ENCODE results near the gene TELO2.
A peak's percentile ranks its signal among the peaks of the same experiment; 100 is the strongest.

The TELO2 gene

DNA sequence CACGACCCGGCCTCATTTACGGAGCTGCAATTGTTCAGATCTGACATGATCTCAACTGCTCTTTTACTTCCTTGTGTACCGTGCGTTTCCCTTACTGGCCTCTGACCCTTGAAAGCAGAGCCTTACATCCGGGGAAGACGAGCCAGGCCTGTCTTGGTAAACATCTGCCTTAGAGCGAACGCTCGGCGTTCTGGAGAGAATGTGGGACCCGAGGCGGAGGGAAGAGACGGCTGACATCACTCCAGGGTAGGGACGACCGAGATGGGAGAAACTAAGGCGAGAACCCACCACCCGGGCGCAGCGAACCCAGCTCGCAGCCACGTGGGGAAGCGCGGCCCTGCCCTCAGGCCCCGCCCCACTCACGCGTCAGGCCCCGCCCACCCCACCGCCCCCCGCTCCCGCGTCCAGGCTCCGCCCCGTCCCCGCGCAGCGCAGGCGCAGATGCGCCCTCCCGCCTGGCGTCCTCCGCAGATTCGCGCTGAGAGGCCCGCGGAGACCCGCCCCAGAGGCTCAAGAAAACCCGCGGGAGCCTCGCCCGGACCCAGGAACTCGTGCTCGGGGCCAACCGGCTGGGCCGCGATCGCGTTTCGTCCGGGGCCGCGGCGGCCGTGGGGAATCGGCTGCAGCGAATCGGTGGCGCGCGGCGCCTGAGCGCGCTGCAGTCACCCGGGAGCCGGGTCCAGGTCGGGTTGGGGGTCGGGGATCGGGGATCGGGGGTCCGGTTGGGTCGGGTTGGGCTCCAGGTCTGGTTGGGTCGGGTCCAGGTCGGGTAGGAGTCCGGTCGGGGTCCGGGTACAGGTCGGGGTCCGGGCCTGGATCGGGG lies at the start of gene TELO2:
TSS of gene TELO2 (plus strand) at position 438 of the 823 bp plus-strand sequence. CDS start 922 bp downstream, outside the sequence.
- no peak for DNase-seq (ENCODE audit: low read depth)
- H3K4me3 ChIP-seq (ENCODE audit: low read length), result peak within 1 kb of the TSS; percentile 75
- TF ChIP-seq, protein P1, sequence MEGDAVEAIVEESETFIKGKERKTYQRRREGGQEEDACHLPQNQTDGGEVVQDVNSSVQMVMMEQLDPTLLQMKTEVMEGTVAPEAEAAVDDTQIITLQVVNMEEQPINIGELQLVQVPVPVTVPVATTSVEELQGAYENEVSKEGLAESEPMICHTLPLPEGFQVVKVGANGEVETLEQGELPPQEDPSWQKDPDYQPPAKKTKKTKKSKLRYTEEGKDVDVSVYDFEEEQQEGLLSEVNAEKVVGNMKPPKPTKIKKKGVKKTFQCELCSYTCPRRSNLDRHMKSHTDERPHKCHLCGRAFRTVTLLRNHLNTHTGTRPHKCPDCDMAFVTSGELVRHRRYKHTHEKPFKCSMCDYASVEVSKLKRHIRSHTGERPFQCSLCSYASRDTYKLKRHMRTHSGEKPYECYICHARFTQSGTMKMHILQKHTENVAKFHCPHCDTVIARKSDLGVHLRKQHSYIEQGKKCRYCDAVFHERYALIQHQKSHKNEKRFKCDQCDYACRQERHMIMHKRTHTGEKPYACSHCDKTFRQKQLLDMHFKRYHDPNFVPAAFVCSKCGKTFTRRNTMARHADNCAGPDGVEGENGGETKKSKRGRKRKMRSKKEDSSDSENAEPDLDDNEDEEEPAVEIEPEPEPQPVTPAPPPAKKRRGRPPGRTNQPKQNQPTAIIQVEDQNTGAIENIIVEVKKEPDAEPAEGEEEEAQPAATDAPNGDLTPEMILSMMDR (conservative IDR thresholded peaks at IDR 0.05; ENCODE audit: low read depth, low read length), result no peak

DNA sequence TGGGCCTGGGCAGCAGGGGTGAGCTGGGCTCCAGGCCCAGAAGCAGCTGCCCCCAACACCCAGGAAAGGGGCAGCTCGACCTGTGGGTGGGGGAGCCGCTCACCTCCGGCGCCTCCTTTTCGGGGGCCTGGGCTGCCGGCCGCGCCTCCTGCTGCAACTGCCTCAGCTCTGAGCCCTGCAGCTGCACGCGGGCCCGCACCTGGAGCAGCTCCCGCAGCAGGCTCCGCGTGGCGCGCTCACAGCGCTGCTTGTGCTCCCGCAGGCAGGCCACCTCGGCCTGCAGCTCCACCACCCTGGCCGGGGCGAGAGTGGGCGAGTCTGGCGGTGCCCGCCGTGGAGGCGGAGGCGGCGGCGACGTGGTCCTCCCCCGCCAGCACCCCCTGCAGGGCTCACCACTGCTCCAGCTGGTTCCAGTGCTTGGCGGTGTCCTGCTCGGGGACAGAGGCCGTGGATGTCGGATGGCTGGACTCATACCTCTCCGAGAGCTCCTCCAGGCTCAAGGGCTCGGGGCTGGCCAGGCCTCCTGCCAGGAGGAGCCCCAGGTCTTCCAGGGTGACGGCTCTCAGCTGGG lies 49.7 kb upstream of the TELO2 start:
- TF ChIP-seq, protein P1 (conservative IDR thresholded peaks at IDR 0.05; ENCODE audit: low read depth, low read length), result no peak
- DNase-seq (ENCODE audit: low read depth), result no peak
- H3K4me3 ChIP-seq (ENCODE audit: low read length), result no peak overlapping the region

DNA sequence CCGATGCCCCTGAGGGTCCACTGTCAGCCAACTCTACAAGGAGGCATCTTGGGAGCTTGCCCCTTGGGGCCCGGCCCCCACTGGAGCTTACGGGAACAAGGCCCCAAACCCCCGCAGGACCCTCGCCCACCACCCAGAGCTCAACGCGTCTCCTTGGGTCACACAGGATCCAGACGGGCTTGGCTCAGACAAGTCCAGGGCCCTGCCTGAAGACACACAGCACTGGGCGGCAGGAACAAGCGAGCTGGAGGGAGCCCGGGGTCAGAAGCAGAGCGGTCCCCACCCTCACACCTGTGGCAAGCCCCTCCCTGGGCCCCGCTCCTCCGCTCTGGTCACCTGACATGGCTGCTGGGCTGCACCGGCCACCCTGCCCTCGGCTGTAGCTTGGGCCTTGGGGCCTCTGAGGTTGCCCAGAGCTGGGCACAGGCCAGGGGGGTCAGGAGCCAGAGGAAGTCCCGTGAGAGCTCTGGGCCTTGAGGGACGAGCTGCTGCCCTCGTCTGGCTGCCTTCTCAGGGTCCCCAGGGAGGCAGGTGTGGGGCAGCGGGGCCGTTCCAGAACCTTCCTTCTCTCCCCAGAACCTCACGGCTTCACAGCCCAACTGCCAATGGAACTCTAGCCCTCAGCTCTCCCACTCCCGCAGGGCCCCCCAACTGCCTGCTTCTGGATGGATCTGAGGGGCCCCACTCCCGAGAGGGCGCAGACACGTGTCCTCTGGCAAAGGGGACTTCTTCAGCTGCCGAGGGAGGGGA lies 49.0 kb upstream of the TELO2 start, which contains the start of gene CCDC154:
TSS of gene CCDC154 (minus strand) at position 577 of the 750 bp plus-strand sequence. CDS start at position 343, 234 bp downstream.
- no peak for DNase-seq (ENCODE audit: low read depth)
- no peak within 1 kb of the TSS for H3K4me3 ChIP-seq (ENCODE audit: low read length)
- TF ChIP-seq, protein P1 (conservative IDR thresholded peaks at IDR 0.05; ENCODE audit: low read depth, low read length), result no peak

DNA sequence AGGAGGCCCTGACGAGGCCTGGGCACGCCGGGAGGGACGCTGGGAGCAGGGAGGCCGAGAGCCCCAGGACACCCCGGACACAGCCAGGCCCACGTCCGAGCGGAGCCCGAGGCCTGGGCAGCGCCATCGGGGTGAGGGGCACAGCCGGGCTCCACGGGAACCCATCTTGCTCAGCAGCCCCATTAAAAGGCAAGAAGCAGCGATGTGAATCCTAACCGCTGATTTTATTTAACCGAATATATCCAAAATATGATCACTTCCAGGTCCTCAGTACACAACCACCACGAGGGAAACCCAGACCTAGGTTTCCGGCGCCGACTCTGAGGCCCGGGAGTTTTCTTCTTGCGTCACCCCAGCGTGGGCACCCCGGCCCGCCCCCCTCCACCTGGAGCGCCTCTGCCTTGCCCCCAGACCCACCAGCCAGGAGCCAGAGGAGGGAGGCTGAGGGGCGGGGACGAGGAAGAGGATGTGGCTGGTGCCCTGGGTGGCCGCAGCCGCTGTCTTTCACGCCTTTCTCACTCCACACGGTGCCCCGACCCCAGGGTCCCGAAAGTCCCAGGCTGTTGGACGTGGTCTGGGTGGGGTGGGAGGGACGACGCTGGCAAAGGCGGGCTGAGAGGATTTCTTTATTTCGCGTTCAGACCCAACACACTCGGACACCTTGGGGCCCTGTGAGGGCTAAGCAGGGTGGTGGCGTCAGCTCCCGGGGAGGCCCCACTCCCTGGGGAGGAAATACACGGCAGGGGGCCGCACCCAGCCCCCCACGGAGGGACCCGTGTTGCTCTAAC lies 48.2 kb upstream of the TELO2 start:
- no peak for DNase-seq (ENCODE audit: low read depth)
- TF ChIP-seq, protein P1 (conservative IDR thresholded peaks at IDR 0.05; ENCODE audit: low read depth, low read length), result no peak
- no peak overlapping the region for H3K4me3 ChIP-seq (ENCODE audit: low read length)

DNA sequence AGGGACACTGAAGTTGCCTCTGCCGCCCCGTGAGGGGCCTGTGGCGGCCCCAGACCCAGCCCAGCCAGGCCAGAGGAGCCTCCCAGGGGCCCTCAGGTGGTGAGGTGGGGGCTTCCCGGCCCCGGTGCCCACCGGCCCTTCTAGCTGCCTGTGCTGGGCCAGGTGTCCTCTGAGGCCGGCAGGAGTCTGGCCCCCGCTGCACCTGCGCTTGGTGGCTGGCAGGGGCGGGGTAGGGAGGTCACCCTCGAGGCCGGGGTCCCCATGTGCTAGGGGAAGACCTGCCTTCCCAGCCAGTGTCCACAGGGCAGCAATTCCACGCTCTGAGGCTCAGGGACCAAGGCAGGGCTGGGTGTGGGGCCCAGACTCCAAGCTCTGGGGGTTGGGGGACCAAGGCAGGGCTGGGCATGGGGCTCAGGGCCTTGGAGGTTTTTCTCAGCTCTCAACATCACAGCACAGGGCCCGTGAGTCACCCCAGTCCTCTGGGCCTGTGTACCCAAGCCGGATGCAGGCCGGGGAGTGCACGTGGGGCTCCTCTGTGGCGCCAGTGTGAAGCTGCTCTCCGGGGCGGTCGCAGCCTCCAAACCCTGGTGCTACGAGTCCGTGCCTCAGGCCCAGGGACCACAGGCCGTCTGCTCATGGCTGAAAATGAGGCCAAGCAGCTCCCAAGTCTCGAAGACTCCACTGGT lies 47.5 kb upstream of the TELO2 start:
- TF ChIP-seq, protein P1 (conservative IDR thresholded peaks at IDR 0.05; ENCODE audit: low read depth, low read length), result no peak
- no peak overlapping the region for H3K4me3 ChIP-seq (ENCODE audit: low read length)
- DNase-seq (ENCODE audit: low read depth), result no peak
